Mesenchymal stem cell (in vitro differentiated cells and primary cell): ENCODE data around the gene PRAMEF2.
"Not testable (repeated sequence)": the region's sequence is repeated elsewhere in the genome, so short reads cannot be mapped to it uniquely, and the experiment has no call there.

Source experiments
- DNase-seq: peaks from one replicate; pipeline ENCODE4 v3.0.0-alpha.2; 2013
- H2AFZ ChIP-seq: one replicate; pipeline ENCODE4 v1.6.1; 2013; ENCODE audit warnings: low read depth, mild to moderate bottlenecking, control low read depth, inconsistent platforms, low read length, moderate library complexity
- H2AK5ac ChIP-seq: 2 replicates; pipeline ENCODE4 v1.6.1; 2013; ENCODE audit warnings: low read length, moderate library complexity, mild to moderate bottlenecking, inconsistent platforms; ENCODE audit not compliant: severe bottlenecking
- H2BK120ac ChIP-seq: one replicate; pipeline ENCODE4 v1.6.1; 2013; ENCODE audit warnings: low read depth, mild to moderate bottlenecking, inconsistent platforms, low read length, moderate library complexity
- H2BK12ac ChIP-seq, 2 experiments: one replicate each; pipeline ENCODE4 v1.6.1; 2013; ENCODE audit warnings: inconsistent platforms in 2 of 2, low read length in 2 of 2, mild to moderate bottlenecking in 2 of 2, moderate library complexity in 2 of 2, control low read depth in 1 of 2
- H2BK15ac ChIP-seq: one replicate; pipeline ENCODE4 v1.6.1; 2013; ENCODE audit warnings: mild to moderate bottlenecking, low read depth, inconsistent platforms; ENCODE audit not compliant: poor library complexity, severe bottlenecking
- H2BK5ac ChIP-seq: 2 replicates; pipeline ENCODE4 v1.6.1; 2013; ENCODE audit warnings: low read depth, mild to moderate bottlenecking, low read length, control low read depth, inconsistent platforms; ENCODE audit not compliant: poor library complexity, severe bottlenecking
- H3K14ac ChIP-seq, 2 experiments: one replicate each; pipeline ENCODE4 v1.6.1; 2013; ENCODE audit warnings: inconsistent platforms in 2 of 2, low read length in 2 of 2, control low read depth in 1 of 2, mild to moderate bottlenecking in 1 of 2, moderate library complexity in 1 of 2
- H3K18ac ChIP-seq, 2 experiments: one replicate each; pipeline ENCODE4 v1.6.1; 2013; ENCODE audit warnings: inconsistent platforms in 2 of 2, low read length in 2 of 2, control low read depth in 1 of 2, low read depth in 1 of 2, mild to moderate bottlenecking in 1 of 2
- H3K23ac ChIP-seq, 2 experiments: one replicate each; pipeline ENCODE4 v1.6.1; 2013; ENCODE audit warnings: inconsistent platforms in 2 of 2, low read length in 2 of 2, mild to moderate bottlenecking in 2 of 2, moderate library complexity in 2 of 2, control low read depth in 1 of 2
- H3K27ac ChIP-seq: 2 replicates; pipeline ENCODE4 v1.5.1; 2013; ENCODE audit warnings: mild to moderate bottlenecking, moderate library complexity, low read length, control low read depth, inconsistent platforms; ENCODE audit not compliant: poor library complexity, severe bottlenecking
- H3K27me3 ChIP-seq, 2 experiments: 2 replicates each; pipeline versions ENCODE4 v1.6.1 to v1.7.0; 2013; ENCODE audit warnings: low read length in 2 of 2, mild to moderate bottlenecking in 2 of 2, moderate library complexity in 2 of 2, control low read depth in 1 of 2, inconsistent platforms in 1 of 2; ENCODE audit not compliant: control insufficient read depth in 1 of 2, insufficient read depth in 1 of 2
- H3K36me3 ChIP-seq, 2 experiments: 2 replicates each; pipeline versions ENCODE4 v1.6.1 to v1.7.0; 2013; ENCODE audit warnings: low read length in 2 of 2, control low read depth in 1 of 2, inconsistent platforms in 1 of 2, low read depth in 1 of 2, mild to moderate bottlenecking in 1 of 2; ENCODE audit not compliant: insufficient read depth in 2 of 2, control insufficient read depth in 1 of 2
- H3K4ac ChIP-seq, 2 experiments: one replicate each; pipeline ENCODE4 v1.6.1; 2013; ENCODE audit warnings: inconsistent platforms in 2 of 2, low read length in 2 of 2, mild to moderate bottlenecking in 2 of 2, moderate library complexity in 2 of 2, control low read depth in 1 of 2, low read depth in 1 of 2
- H3K4me1 ChIP-seq: 2 replicates; pipeline ENCODE4 v1.6.1; 2013; ENCODE audit warnings: low read depth, low read length, control low read depth; ENCODE audit not compliant: control insufficient read depth, insufficient read depth
- H3K4me2 ChIP-seq: 2 replicates; pipeline ENCODE4 v1.6.1; 2013; ENCODE audit warnings: low read length, mild to moderate bottlenecking, inconsistent platforms; ENCODE audit not compliant: poor library complexity, severe bottlenecking
- H3K4me3 ChIP-seq, 2 experiments: 2 replicates each; pipeline versions ENCODE4 v1.5.1 to v1.7.0; 2013; ENCODE audit warnings: low read length in 2 of 2, mild to moderate bottlenecking in 2 of 2, control low read depth in 1 of 2, low read depth in 1 of 2; ENCODE audit not compliant: insufficient read depth in 1 of 2
- H3K79me1 ChIP-seq: replicated peaks from 2 replicates; pipeline ENCODE4 v1.6.1; 2013; ENCODE audit warnings: mild to moderate bottlenecking, control low read depth, low read length, inconsistent platforms; ENCODE audit not compliant: poor library complexity, severe bottlenecking
- H3K9ac ChIP-seq: 2 replicates; pipeline ENCODE4 v1.7.0; 2013; ENCODE audit warnings: mild to moderate bottlenecking, low read length, moderate library complexity
- H3K9me3 ChIP-seq: 2 replicates; pipeline ENCODE4 v1.7.0; 2013; ENCODE audit warnings: mild to moderate bottlenecking, low read length; ENCODE audit not compliant: control insufficient read depth
- H4K8ac ChIP-seq: one replicate; pipeline ENCODE4 v1.6.1; 2013; ENCODE audit warnings: inconsistent platforms, mild to moderate bottlenecking, low read length, moderate library complexity
- H4K91ac ChIP-seq: one replicate; pipeline ENCODE4 v1.6.1; 2013; ENCODE audit warnings: mild to moderate bottlenecking, low read length, inconsistent platforms
- WGBS: methylation state at CpG from one replicate; pipeline ENCODE4 v1.1.7; 2013; ENCODE audit warnings: mixed read lengths; 5-methylcytosine and 5-hydroxymethylcytosine counted together

Gene PRAMEF2

DNA sequence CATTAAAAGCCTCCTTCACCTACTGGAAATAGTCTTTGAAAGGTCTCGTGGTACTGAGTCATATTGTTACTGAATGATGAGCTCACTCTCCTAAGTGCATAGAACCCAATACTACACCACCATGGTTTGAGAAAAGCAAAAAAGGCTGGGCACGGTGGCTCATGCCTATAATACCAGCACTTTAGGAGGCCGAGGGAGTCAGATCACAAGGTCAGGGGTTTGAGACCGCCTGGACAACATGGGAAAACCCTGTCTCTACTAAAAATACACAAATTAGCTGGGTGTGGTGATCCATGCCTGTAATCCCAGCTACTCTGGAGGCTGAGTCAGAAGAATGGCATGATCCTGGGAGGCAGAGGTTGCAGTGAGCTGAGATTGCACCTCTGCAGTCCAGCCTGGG is 5.1 kb upstream of the PRAMEF2 start:
- no peak overlapping the region for H2BK12ac ChIP-seq
- no peak overlapping the region for H3K23ac ChIP-seq
- no peaks in the 10 kb centered on the region for H3K79me1 ChIP-seq
- no peak overlapping the region for H2BK5ac ChIP-seq
- H2AK5ac ChIP-seq = no peak overlapping the region
- no peak overlapping the region for H3K4ac ChIP-seq
- H4K91ac ChIP-seq = no peak overlapping the region
- no peak overlapping the region for H3K27ac ChIP-seq
- peak overlapping the region; percentile 39 for H3K9ac ChIP-seq
- no peaks in the 10 kb centered on the region for H3K36me3 ChIP-seq
- H3K27me3 ChIP-seq = no peaks in the 10 kb centered on the region
- no peak overlapping the region for H3K14ac ChIP-seq
- no peak for DNase-seq
- no peaks in the 10 kb centered on the region for H3K9me3 ChIP-seq
- no peak overlapping the region for H3K4me3 ChIP-seq
- 64% methylated on average over 4 of the region's 4 CpGs for WGBS
- H2BK120ac ChIP-seq = no peak overlapping the region
- H3K4me2 ChIP-seq = no peak overlapping the region
- H3K18ac ChIP-seq = no peak overlapping the region
- no peak overlapping the region for H2AFZ ChIP-seq
- H2BK15ac ChIP-seq = no peak overlapping the region
- no peaks in the 10 kb centered on the region for H3K4me1 ChIP-seq
- H4K8ac ChIP-seq = no peak overlapping the region

DNA sequence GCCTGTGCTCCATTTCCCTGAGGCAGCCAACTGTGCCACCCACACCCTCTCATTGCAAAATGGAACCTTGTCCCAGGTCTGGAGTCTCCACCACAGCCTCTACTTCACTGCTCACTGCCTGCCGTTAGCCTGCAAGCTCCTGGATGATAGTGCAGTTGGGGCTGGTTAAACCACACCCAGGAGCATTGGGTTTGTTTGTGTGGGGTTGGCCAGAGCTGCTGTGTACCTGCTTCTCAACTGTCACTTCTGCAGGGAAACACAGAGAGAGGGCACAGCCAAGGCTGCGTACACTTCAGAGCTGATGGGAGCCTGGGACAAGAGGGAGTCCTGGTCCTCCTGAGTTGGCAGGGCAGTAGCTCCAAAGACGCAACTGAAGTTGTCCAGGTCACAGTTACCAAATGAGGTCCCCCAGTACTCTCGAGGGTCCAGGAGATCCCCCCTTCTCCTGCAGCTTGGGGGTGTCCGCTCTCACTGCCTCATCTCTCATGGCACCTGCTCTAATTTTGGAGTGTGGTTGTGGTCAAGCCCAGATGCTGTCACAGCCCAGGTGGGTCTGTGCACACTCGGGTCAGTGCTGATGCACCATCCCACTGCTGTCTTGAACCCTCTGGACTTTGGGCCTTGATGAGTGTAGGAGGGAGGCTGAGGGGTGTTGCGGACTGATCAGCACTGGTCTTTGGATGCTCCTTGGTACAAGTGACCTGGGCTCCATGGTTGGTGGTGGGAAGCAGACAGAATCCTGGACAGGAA is 6.4 kb downstream of the PRAMEF2 start:
- H3K14ac ChIP-seq, H3K9ac ChIP-seq, H3K79me1 ChIP-seq, H3K9me3 ChIP-seq, H2AFZ ChIP-seq, H3K4ac ChIP-seq, H4K8ac ChIP-seq, H3K36me3 ChIP-seq, H3K4me3 ChIP-seq, H2AK5ac ChIP-seq, H3K18ac ChIP-seq, DNase-seq, H3K23ac ChIP-seq, H4K91ac ChIP-seq, H3K4me2 ChIP-seq, H3K4me1 ChIP-seq, H2BK120ac ChIP-seq, H2BK15ac ChIP-seq, H2BK12ac ChIP-seq, H3K27ac ChIP-seq, H2BK5ac ChIP-seq, H3K27me3 ChIP-seq: not testable (repeated sequence)
- 62% methylated on average over 1 of the region's 7 CpGs for whole genome bisulfite sequencing

DNA sequence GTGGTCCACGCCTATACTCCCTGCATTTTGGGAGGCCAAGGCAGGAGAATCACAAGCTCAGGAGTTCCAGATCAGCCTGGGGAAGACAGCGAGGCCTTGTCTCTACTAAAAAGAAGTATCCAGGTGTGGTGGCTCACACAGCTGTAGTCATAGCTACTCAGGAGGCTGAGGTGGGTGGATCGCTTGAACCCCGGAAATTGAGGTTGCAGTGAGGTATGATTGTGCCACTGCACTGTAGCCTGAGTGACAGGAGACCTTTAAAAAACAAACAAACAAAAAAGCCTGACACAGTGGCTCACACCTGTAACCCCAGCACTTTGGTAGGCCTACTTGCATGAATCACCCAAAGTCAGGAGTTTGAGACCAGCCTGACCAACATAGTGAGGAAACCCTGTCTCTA is 21.6 kb downstream of the PRAMEF2 start:
- H4K91ac ChIP-seq, H3K27ac ChIP-seq, H3K14ac ChIP-seq, H3K9me3 ChIP-seq, H3K4ac ChIP-seq, H4K8ac ChIP-seq, H3K4me2 ChIP-seq, H3K4me1 ChIP-seq, H3K27me3 ChIP-seq, H3K18ac ChIP-seq, H3K9ac ChIP-seq, H2BK12ac ChIP-seq, H2BK5ac ChIP-seq, H3K23ac ChIP-seq, H3K36me3 ChIP-seq, H3K4me3 ChIP-seq, H2AFZ ChIP-seq, DNase-seq, H2BK15ac ChIP-seq, H2BK120ac ChIP-seq, H2AK5ac ChIP-seq, H3K79me1 ChIP-seq: not testable (repeated sequence)
- no CpG with 5 or more reads among the region's 4 CpGs for whole genome bisulfite sequencing

DNA sequence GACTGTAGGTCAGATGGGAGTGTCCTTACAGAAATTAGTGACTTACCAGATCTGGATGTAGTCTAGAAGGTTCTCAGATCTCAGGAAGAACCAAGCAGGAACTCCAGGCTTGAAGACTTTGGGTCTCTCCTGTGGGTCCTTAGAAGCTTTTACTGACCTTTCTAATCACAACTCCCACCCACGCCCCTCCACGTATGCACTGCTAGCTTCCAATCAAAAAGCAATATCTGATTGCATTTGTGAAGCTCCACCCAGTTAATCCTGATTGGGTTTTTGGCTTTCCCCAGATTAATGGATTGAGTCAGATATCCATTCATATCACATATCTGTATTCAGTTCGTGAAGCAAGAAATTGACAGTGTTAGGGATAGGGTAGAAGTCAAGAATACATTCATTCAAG is 29.2 kb downstream of the PRAMEF2 start, which contains the start of gene PRAMEF4:
PRAMEF4 (minus strand) TSS at position 101 of the 400 bp plus-strand sequence. CDS start 2,807 bp downstream, outside the sequence.
- H3K4me3 ChIP-seq, H3K4me1 ChIP-seq, H3K36me3 ChIP-seq, H2AFZ ChIP-seq, H3K27me3 ChIP-seq, DNase-seq, H2BK12ac ChIP-seq, H2BK120ac ChIP-seq, H3K4me2 ChIP-seq, H2BK15ac ChIP-seq, H3K23ac ChIP-seq, H4K91ac ChIP-seq, H3K18ac ChIP-seq, H3K9me3 ChIP-seq, H3K14ac ChIP-seq, H2AK5ac ChIP-seq, H3K79me1 ChIP-seq, H3K4ac ChIP-seq, H2BK5ac ChIP-seq, H3K9ac ChIP-seq, H4K8ac ChIP-seq, H3K27ac ChIP-seq: not testable (repeated sequence)
- 70% methylated on average over 2 of the region's 3 CpGs for WGBS
